Dermis blood vessel endothelial cell (primary cell): ENCODE results near the gene BCL6B. TPM values are rescaled to one million over a fixed set of nuclear protein-coding genes. Genes with fewer than 3 reads are reported as not detected.
A peak's percentile ranks its signal among the peaks of the same experiment; 100 is the strongest.
"Not testable (repeated sequence)": the region's sequence is repeated elsewhere in the genome, so short reads cannot be mapped to it uniquely, and the experiment has no call there.

ENCODE experiments used
- DNase-seq: peaks from one replicate; pipeline ENCODE4 v3.0.0; 2010
- total RNA-seq: library from RNA; depleted of rRNA; stranded (reverse); fragments of >200 nt; gene quantifications from 2 replicates; pipeline ENCODE4 v1.2.3, GENCODE V29; 2014

The BCL6B gene
- total RNA-seq, 1 donor from 2014 or later: 140 TPM

GRCh38 chr17:7029659-7030058 is 6.8 kb downstream of the BCL6B start:
- peak; percentile 97 for DNase-seq

GRCh38 chr17:7034955-7035590 is 12.2 kb downstream of the BCL6B start:
- DNase-seq: peak; percentile 76

GRCh38 chr17:7035591-7036368 is 12.9 kb downstream of the BCL6B start, which contains the start of gene SLC16A13:
TSS of gene SLC16A13 (plus strand) at chr17:7036015. CDS start at chr17:7036383, 368 bp downstream.
- peak; percentile 99 for DNase-seq

DNA sequence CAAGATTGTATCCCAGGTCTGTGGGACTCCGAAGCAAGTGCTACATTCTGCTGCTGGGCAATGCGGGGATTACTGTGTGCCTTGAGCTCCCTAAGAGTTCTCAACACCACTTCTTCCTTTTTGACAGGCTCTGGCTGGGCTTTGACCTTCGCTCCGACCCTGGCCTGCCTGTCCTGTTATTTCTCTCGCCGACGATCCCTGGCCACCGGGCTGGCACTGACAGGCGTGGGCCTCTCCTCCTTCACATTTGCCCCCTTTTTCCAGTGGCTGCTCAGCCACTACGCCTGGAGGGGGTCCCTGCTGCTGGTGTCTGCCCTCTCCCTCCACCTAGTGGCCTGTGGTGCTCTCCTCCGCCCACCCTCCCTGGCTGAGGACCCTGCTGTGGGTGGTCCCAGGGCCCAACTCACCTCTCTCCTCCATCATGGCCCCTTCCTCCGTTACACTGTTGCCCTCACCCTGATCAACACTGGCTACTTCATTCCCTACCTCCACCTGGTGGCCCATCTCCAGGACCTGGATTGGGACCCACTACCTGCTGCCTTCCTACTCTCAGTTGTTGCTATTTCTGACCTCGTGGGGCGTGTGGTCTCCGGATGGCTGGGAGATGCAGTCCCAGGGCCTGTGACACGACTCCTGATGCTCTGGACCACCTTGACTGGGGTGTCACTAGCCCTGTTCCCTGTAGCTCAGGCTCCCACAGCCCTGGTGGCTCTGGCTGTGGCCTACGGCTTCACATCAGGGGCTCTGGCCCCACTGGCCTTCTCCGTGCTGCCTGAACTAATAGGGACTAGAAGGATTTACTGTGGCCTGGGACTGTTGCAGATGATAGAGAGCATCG is 15.4 kb downstream of the BCL6B start:
- no peak for DNase-seq

DNA sequence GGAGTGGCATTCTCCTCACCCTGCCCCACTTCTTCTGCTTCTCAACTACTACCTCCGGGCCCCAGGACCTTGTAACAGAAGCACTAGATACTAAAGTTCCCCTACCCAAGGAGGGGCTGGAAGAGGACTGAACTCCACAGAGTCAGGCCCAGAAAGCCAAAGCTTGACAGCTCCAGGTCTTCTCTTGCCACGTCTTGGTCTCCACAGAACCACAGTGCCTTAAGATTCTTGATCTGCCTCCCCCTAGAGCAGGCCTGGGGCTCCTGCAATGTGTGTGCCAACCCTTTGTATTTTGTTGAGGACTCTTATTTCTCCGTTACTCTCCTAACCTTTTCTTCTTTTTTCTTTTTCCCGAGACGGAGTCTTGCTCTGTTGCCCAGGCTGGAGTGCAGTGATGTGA is 17.0 kb downstream of the BCL6B start:
- DNase-seq: no peak

DNA sequence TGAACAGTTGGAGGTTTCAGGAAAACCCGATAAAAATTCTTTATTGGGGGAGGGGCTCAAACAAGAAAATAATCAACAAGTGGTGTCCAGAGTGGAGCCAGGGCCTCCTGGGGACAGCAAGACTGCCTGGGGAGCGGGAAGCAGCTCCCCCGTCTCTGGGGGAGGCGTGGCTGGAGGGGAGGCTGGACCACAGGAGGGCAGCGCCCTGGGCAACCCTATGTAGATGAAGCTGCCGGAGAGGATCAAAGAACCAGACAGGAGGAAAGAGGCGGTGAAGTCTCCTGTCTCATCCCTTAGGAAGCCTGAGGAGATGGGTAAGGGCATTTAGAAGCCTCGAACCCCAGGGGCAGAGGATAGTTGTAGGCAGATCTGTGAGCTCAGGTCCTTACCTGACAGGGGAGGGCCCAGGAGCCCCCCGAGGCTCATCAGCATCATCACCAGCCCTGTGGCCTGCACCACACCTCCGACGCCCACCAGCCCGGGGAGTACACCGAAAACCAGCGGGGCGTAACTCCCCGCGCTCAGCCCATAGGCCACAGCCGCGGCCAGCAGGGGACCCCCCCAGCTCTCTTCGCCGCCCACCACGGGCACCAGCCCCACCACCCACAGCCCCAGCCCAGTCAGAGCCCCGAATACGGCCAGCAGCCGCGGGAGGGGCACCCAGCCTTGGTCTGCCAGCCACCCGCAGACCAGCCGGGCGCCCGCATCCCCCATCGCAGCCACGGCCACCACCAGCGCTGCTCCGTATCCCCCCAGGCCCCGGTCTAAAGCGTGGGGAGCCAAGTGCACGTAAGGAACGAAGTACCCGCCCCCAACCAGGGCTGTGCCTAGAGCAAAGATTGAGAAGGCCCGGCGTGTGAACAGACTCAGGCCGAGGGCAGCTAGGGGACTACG is 19.0 kb downstream of the BCL6B start:
- DNase-seq: no peak

DNA sequence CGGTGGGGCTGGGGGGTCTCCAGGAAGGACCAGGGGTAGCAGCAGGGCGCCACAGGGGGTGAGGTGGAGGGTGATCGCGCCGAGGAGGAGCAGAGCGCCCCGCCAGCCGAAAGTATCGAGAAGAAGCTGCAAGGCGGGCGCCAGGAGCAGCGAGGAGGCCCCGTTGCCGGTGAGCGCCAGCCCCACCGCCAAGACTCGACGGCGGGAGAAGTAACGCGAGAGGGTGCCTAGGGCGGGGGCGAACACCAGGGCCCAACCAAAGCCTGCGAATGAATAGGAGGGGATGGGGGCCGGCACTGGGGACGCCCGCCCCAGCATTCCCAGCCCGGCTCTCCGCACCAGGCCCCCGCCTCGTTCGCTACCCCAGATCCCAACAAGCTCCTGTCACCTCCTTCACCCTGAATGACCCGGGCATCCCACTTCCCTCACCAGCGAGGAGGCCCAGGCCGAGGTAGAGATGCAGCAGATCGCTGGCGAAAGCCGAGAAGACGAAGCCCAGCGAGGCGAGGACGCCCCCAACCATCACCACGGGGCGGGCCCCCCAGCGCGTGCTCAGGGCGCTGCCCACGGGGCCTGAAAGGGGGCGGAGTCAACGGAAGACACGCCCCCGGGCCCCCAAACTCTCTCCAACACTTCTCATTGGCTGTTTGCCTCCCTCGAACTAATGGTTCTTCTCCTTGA is 19.8 kb downstream of the BCL6B start:
- DNase-seq: no peak

GRCh38 chr17:7043182-7043496 is 20.3 kb downstream of the BCL6B start:
- DNase-seq: no peak

DNA sequence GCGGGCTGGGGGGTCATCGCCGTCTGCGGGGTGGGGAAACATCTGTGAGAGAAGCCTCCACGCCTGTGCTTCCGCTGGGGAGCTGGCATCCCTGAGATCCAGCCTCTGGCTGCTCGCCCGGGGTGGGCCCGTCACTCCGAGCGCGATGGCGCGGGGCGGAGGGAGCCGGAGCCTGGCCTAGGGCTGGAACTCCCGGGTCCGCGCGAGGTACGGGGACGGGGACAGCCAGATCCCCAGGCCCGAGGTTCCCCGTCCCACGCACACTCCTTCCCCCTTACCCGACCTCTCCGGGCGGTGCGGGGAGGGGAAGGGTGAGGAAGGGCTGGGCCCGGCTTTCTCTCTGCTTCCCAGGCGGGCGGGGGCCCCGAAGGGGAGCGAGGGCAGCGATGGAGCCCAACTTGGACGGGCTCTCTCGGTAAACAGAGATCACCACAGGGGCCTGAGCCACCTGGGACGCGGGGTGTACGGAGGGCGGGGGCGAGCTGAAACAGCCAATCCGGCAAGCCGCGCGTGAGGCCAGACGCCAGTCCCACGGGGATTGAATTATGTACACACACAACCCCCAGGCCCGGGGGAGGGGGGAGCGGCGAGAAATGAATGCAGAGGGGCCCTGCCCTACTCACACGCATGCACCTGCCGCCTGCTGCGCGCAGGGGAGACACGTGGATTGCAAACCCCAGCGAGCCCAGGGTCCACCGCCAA is 20.8 kb downstream of the BCL6B start, which contains the start of gene SLC16A11:
SLC16A11 (minus strand) TSS at position 596 of the 702 bp plus-strand sequence; CDS start at position 17, 579 bp downstream.
- peak; percentile 60 for DNase-seq

GRCh38 chr17:7045492-7046126 is 22.8 kb downstream of the BCL6B start:
- peak; percentile 92 for DNase-seq

GRCh38 chr17:7046127-7046724 is 23.4 kb downstream of the BCL6B start:
- DNase-seq: no peak

- not testable (repeated sequence) for DNase-seq
These were observed 24.0 kb downstream of the BCL6B start for GRCh38 chr17:7046725-7047397.

DNA sequence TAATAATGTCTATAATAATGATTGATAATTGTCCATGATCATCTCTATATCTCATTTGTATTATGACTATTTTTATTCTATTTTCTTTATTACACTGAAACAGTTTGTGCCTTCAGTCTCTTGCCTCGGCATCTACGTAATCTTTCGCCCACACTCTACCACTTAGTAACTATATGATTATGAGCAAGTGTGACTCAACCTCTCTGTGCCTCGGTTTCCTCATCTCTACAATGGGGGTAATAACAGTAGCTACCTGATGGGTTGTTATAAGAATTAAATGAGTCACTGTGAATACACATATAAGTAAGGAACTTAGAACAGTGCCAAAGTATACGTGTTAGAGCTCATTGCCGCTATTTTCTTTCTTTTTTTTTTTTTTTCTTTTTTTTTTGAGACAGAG is 24.7 kb downstream of the BCL6B start:
- DNase-seq: no peak

- peak; percentile 51 for DNase-seq
These were observed 26.1 kb downstream of the BCL6B start for GRCh38 chr17:7048968-7049367.

GRCh38 chr17:7050583-7050982 is 27.7 kb downstream of the BCL6B start:
- DNase-seq: not testable (repeated sequence)

DNA sequence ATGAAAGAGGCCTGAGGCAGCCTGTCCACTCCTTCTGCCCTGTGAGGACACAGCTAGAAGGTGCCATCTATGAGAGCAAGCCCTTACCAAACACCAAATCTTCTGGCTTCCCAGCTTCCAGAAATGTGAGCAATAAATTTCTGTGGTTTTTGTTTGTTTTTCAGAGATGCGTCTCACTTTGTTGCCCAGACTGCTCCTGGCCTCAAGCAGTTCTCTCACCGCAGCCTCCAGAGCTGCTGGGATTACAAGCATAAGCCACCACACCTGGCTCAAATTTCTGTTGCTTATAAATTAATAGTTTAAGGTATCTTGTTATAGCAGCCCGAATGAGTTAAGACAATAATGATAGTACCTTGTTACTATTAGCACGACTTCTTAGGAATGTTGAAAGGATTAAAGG is 33.5 kb downstream of the BCL6B start:
- DNase-seq: no peak

GRCh38 chr17:7058831-7059447 is 36.1 kb downstream of the BCL6B start:
- DNase-seq: peak; percentile 97

DNA sequence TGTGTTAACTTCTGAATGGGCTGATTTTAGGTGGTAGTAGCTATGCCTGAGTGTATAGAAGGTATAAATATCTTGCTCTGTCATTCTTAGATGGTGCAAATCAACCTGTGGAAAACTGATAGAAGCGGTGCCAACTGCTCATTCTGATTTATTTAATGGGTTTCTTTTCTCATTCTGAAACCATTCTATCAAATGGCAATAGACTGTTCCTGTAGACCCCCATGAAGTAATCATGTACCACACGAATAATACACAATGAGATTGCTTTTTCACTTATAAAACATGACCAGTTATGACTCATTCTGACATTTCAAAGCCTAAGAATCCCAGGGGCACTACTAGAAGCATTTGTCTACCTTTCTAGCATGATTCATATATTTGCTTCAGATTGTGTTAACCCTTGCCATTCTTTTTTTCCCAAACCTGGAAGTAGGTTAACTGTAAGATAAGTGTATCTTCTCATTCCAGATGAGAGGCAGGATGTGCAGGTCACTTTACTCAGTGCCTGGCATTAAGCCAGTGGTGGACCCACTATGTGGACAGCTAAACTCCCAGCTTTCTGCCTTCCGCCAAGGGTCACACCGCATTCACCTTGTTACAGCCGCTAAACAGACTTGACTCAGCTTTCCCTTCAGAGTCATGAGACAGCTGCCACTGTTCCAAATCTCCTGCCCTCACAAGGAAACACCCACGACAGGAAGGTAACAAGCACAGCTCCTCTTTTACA is 37.5 kb downstream of the BCL6B start:
- peak; percentile 99 for DNase-seq
